SU-DHL-6 (cell line): Measurements from ENCODE around the gene SLC6A8.
"Not testable (repeated sequence)": the region's sequence is repeated elsewhere in the genome, so short reads cannot be mapped to it uniquely, and the experiment has no call there.

Experiments
- EZH2phosphoT487 ChIP-seq: fragments of 200-600 bp; sonication (generic), shearing (Covaris generic); conservative IDR thresholded peaks from 2 replicates; pipeline ENCODE4 v1.6.1; 2018; ENCODE audit warnings: mild to moderate bottlenecking, antibody characterized with exemption, low read length, moderate library complexity, mixed read lengths
- TF ChIP-seq, protein P1 (sequence below): fragments of 200-600 bp; sonication (generic); IDR thresholded peaks from one replicate; pipeline ENCODE4 v1.5.1; 2017; ENCODE audit warnings: antibody characterized with exemption, mild to moderate bottlenecking, low read length, moderate library complexity; ENCODE audit not compliant: insufficient read depth, poor library complexity, severe bottlenecking

DNA sequence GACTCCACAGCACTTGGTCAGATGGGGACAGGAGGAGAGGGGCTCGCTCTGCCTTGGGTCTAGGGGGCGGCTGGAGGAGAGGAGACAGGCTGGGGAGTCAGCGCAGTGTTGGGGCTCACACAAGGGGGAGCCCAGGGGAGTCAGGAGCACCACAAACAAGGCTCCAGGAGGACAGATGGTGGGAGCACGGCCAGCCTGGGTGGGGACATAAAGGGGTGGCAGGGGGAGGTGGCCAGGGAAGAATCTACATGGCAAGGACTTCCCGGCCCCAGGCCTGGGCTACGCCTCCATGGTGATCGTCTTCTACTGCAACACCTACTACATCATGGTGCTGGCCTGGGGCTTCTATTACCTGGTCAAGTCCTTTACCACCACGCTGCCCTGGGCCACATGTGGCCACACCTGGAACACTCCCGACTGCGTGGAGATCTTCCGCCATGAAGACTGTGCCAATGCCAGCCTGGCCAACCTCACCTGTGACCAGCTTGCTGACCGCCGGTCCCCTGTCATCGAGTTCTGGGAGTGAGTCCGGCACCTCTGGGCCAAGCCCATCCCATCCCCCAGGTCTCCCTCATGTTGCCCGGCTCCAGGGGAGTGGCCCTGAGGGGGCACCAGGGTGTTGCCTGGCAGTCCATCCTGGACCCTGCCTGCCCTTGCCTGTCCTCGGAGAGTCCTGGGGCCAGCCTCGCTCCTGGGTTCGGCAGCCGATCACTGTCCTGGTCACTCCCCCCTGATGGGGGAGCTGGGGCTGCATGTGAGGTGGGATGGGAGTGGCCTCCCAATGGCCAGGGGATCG is 3.5 kb downstream of the SLC6A8 start:
- not testable (repeated sequence) for TF ChIP-seq EZH2phosphoT487
- TF ChIP-seq, protein P1, sequence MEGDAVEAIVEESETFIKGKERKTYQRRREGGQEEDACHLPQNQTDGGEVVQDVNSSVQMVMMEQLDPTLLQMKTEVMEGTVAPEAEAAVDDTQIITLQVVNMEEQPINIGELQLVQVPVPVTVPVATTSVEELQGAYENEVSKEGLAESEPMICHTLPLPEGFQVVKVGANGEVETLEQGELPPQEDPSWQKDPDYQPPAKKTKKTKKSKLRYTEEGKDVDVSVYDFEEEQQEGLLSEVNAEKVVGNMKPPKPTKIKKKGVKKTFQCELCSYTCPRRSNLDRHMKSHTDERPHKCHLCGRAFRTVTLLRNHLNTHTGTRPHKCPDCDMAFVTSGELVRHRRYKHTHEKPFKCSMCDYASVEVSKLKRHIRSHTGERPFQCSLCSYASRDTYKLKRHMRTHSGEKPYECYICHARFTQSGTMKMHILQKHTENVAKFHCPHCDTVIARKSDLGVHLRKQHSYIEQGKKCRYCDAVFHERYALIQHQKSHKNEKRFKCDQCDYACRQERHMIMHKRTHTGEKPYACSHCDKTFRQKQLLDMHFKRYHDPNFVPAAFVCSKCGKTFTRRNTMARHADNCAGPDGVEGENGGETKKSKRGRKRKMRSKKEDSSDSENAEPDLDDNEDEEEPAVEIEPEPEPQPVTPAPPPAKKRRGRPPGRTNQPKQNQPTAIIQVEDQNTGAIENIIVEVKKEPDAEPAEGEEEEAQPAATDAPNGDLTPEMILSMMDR, result not testable (repeated sequence)
